Keratinocyte (primary cell): ENCODE measurements around the gene PLSCR4. TPM values are rescaled to one million over a fixed set of nuclear protein-coding genes. Genes with fewer than 3 reads are reported as not detected.
A peak's percentile ranks its signal among the peaks of the same experiment; 100 is the strongest.

ENCODE experiments used
- DNase-seq: peaks from one replicate; pipeline ENCODE4 v3.0.0-alpha.2; 2011; ENCODE audit warnings: low read depth, missing footprints, low spot score
- FAIRE-seq: peaks from 2 replicates; lab custom pipeline; 2011; peaks lifted over from hg19 to GRCh38; lab: Jason Lieb, UNC
- H2AFZ ChIP-seq: 2 replicates; pipeline ENCODE4 v1.6.0; 2012; ENCODE audit warnings: low read length, control low read depth, inconsistent platforms; ENCODE audit not compliant: control insufficient read depth
- H3K27ac ChIP-seq: 2 replicates; pipeline ENCODE4 v1.5.1; 2011; ENCODE audit warnings: low read length; ENCODE audit not compliant: control insufficient read depth, insufficient read depth
- H3K27me3 ChIP-seq: 3 replicates; pipeline ENCODE4 v1.6.0; 2011; ENCODE audit warnings: low read length; ENCODE audit not compliant: control insufficient read depth, insufficient read depth; ENCODE audit errors: extremely low read depth
- H3K36me3 ChIP-seq, 2 experiments: 2 replicates in 1 of 2; 3 replicates in 1 of 2; pipeline ENCODE4 v1.5.1; 2011; ENCODE audit warnings: low read length in 2 of 2, mild to moderate bottlenecking in 1 of 2; ENCODE audit not compliant: control insufficient read depth in 2 of 2, insufficient read depth in 2 of 2; ENCODE audit errors: extremely low read depth in 1 of 2
- H3K4me1 ChIP-seq: 3 replicates; pipeline ENCODE4 v1.5.1; 2011; ENCODE audit warnings: low read length; ENCODE audit not compliant: control insufficient read depth, insufficient read depth; ENCODE audit errors: extremely low read depth
- H3K4me2 ChIP-seq: 3 replicates; pipeline ENCODE4 v1.6.0; 2011; ENCODE audit warnings: low read depth, low read length; ENCODE audit not compliant: control insufficient read depth, insufficient read depth; ENCODE audit errors: extremely low read depth
- H3K4me3 ChIP-seq, 3 experiments: fragments of 200-600 bp in 1 of 3; sonication (generic) in 1 of 3; 2 replicates in 2 of 3; 3 replicates in 1 of 3; pipeline ENCODE4 v1.5.1; 2011 to 2016; ENCODE audit warnings: low read length in 3 of 3, mild to moderate bottlenecking in 3 of 3, control low read depth in 2 of 3, inconsistent platforms in 1 of 3, low read depth in 1 of 3, mixed read lengths in 1 of 3, mixed run types in 1 of 3, moderate library complexity in 1 of 3; ENCODE audit not compliant: control insufficient read depth in 2 of 3, insufficient read depth in 2 of 3; ENCODE audit errors: extremely low read depth in 1 of 3
- H3K79me2 ChIP-seq: 2 replicates; pipeline ENCODE4 v1.6.0; 2012; ENCODE audit warnings: low read length; ENCODE audit not compliant: control insufficient read depth, insufficient read depth
- H3K9ac ChIP-seq: 3 replicates; pipeline ENCODE4 v1.6.0; 2011; ENCODE audit warnings: low read length; ENCODE audit not compliant: control insufficient read depth, insufficient read depth; ENCODE audit errors: extremely low read depth
- H3K9me1 ChIP-seq: 3 replicates; pipeline ENCODE4 v1.6.0; 2011; ENCODE audit warnings: low read length; ENCODE audit not compliant: control insufficient read depth, insufficient read depth; ENCODE audit errors: extremely low read depth
- H3K9me3 ChIP-seq: 2 replicates; pipeline ENCODE4 v1.5.1; 2012; ENCODE audit warnings: low read depth, low read length; ENCODE audit not compliant: control insufficient read depth
- H4K20me1 ChIP-seq: 3 replicates; pipeline ENCODE4 v1.6.0; 2011; ENCODE audit warnings: low read length; ENCODE audit not compliant: control insufficient read depth, insufficient read depth; ENCODE audit errors: extremely low read depth
- CTCF ChIP-seq, 3 experiments: IDR thresholded peaks in 1 of 3; conservative IDR thresholded peaks in 1 of 3; optimal IDR thresholded peaks in 1 of 3; 2 replicates in 2 of 3; 3 replicates in 1 of 3; pipeline versions ENCODE3 to v1.5.1; 2011; ENCODE audit warnings: low read length in 3 of 3, mild to moderate bottlenecking in 3 of 3, moderate library complexity in 2 of 3, control low read depth in 1 of 3, inconsistent platforms in 1 of 3; ENCODE audit not compliant: insufficient read depth in 2 of 3; ENCODE audit errors: extremely low read depth in 1 of 3
- EZH2 ChIP-seq: IDR thresholded peaks from one replicate; pipeline ENCODE4 v1.6.1; 2012; ENCODE audit warnings: inconsistent platforms, mild to moderate bottlenecking, low read length, moderate library complexity
- dilution Hi-C: fragments of 300-500 bp; cut with MboI; formaldehyde crosslinking; loops from one replicate; pipeline ENCODE4 v1.7.0; 2020; ENCODE audit warnings: low sequenced_read_pairs; ENCODE audit not compliant: extremely low pct_ligation_motif_present
- polyA plus RNA-seq, 5 experiments: library from polyadenylated mRNA; depleted of rRNA in 3 of 5; stranded (reverse) in 3 of 5; stranded (forward) in 1 of 5; unstranded in 1 of 5; fragments of >200 nt; gene quantifications; 1 replicate in 1 of 5; 2 replicates in 3 of 5; 3 replicates in 1 of 5; pipeline versions ENCODE4 v1.2.1 to v1.2.3, GENCODE V29; 2011 to 2012; ENCODE audit warnings: missing spikeins in 2 of 5, low read depth in 1 of 5, low replicate concordance in 1 of 5

The PLSCR4 gene
- polyA plus RNA-seq, 1 donor (not counting 4 experiments of a cell fraction or from before 2014, with no cell fraction given), result 1.5 TPM

- no peaks in the 10 kb centered on the region for H3K36me3 ChIP-seq
- dilution Hi-C loops, result no loop called here
- H2AFZ ChIP-seq, result peak overlapping the region; percentile 35
- H3K9ac ChIP-seq, result no peak overlapping the region
- FAIRE-seq (peak; percentile 62), DNase-seq (no peak)
- H3K27me3 ChIP-seq, result no peaks in the 10 kb centered on the region
- H3K4me3 ChIP-seq, result no peak overlapping the region
- H4K20me1 ChIP-seq, result no peaks in the 10 kb centered on the region
- no peaks in the 10 kb centered on the region for H3K9me3 ChIP-seq
- no peaks in the 10 kb centered on the region for H3K9me1 ChIP-seq
- H3K27ac ChIP-seq, result peak overlapping the region; percentile 25
- H3K4me2 ChIP-seq, result no peak overlapping the region
- no peaks in the 10 kb centered on the region for H3K79me2 ChIP-seq
- H3K4me1 ChIP-seq, result peaks cover 33% of the 10 kb centered on the region
- TF ChIP-seq EZH2, result no peak
- TF ChIP-seq CTCF (optimal IDR thresholded peaks at IDR 0.05 in 1 of 3, IDR thresholded peaks at IDR 0.05 in 1 of 3, conservative IDR thresholded peaks at IDR 0.05 in 1 of 3; ENCODE audit: extremely low read depth in 1 of 3, insufficient read depth in 2 of 3, low read length in 3 of 3), result no peak
These were observed 85.7 kb downstream of the PLSCR4 start for GRCh38 chr3:146164971-146165769.

- TF ChIP-seq EZH2 (no peak), CTCF (optimal IDR thresholded peaks at IDR 0.05 in 1 of 3, IDR thresholded peaks at IDR 0.05 in 1 of 3, conservative IDR thresholded peaks at IDR 0.05 in 1 of 3; ENCODE audit: extremely low read depth in 1 of 3, insufficient read depth in 2 of 3, low read length in 3 of 3) (no peak)
- Histone ChIP-seq H3K4me2 (no peak overlapping the region), H3K4me3 (no peak overlapping the region), H3K79me2 (no peaks in the 10 kb centered on the region), H3K27me3 (no peaks in the 10 kb centered on the region), H4K20me1 (no peaks in the 10 kb centered on the region), H3K9me1 (no peaks in the 10 kb centered on the region), H3K9me3 (no peaks in the 10 kb centered on the region), H3K4me1 (peaks cover 38% of the 10 kb centered on the region), H3K9ac (no peak overlapping the region), H2AFZ (peak overlapping the region; percentile 35), H3K36me3 (no peaks in the 10 kb centered on the region), H3K27ac (peak overlapping the region; percentile 63)
- dilution Hi-C loops, result no loop called here
- DNase-seq (no peak), FAIRE-seq (no peak)
These were observed 86.4 kb downstream of the PLSCR4 start for GRCh38 chr3:146164506-146164905.
